Activated CD4-positive, alpha-beta T cell treated with anti-CD3 and anti-CD28 coated beads, Interleukin-2, amount 50 U/mL, for 48 hours (primary cell): ENCODE results near the gene ITGAV.
A peak's percentile ranks its signal among the peaks of the same experiment; 100 is the strongest.
"Not testable (repeated sequence)": the region's sequence is repeated elsewhere in the genome, so short reads cannot be mapped to it uniquely, and the experiment has no call there.

Experiments used
- DNase-seq, 2 experiments: peaks; one replicate each; pipeline ENCODE4 v3.0.0-alpha.2; 2020

ITGAV gene

DNA sequence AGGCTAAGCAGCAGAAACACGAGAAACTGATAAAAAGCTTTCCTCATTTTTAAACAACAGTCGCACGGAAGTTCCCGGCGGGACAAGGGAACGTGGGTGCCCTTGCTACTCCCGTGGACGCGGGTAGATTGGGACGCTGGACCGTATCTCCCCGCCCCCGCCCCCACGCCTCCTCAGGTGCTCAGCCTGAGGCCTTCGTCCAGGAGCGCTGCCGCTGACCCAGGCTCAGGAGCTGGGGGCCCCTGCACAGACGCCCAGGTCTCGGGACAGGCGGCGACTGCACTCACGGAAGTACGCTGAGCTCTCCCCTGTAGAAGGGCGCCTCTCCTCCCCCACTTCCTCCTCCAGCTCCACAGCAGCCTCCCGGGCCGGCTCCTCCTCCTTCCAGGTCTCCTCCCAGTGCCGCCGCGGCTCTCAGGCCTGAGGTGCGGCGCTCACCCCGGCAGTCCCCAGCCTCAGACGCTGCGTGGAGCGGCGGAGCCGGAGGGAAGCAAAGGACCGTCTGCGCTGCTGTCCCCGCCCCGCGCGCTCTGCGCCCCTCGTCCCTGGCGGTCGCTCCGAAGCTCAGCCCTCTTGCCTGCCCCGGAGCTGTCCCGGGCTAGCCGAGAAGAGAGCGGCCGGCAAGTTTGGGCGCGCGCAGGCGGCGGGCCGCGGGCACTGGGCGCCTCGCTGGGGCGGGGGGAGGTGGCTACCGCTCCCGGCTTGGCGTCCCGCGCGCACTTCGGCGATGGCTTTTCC, at the start of gene ITGAV:
Gene ITGAV, plus strand, starts transcription at position 445 of the 738 bp plus-strand sequence. Its CDS starts 283 bp downstream, at position 728.
- peak; percentile 89 to 91 for DNase-seq

DNA sequence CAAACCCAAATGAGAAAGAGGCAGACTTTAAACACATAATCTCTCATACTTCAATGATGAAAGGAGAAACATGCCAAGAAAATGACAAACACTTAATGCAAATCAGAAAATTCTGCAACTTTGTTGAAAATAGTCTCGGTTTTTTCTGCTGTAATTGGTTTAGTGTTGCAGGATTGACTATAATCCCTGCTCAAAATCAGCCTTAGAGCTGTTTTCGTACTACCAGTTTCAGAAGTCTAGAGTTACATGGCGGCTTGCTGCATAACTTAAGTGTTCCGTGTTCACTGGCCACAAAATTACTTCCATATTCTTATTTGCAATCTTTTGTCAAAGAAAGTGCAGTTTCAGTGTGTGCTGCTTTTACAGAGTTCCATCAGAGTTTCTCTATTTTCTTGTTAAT, 48.9 kb upstream of the ITGAV start:
- DNase-seq = no peak

DNA sequence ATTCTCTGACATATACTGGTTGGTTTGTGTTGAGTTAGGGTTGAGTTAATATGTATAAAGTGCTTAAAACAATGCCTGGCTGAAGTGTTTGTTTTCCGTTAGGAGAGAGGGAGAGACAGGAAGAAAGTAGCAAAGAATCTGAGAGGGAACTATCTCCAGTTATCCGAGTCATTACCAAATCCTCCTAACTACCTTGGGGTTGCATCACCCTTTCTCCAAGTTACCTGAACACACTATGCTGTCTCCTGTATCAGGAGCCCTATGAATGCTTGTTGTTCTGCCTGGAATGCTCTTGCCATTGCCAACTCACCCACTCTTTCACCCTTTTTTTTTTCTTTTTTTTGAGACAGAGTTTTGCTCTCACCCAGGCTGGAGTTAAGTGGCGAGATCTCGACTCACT, 47.9 kb upstream of the ITGAV start:
- no peak for DNase-seq

DNA sequence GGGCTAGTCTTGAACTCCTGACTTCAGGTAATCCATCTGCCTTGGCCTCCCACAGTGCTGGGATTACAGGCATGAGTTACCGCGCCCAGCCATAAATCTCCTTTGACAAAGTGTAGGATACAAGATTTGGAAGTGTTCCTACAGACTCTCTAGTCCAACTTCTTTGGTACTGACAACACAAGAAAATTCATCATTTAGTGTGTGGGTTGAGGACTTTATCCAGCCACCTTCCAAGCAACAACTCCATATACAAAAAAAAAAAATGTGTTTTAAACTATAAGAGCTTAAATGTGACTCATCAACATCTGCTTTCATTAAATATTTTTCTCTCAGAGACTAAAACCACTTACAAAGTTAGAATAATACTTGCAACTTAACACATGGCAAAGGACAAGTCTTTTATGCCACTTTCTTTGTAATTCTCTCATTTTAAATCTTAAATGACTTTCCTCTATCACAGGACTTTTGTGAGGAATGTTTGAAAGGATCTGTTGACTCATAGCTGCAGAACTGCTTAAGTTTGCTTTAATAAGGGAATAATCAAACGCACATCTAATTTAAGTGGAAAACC, 46.2 kb upstream of the ITGAV start:
- DNase-seq = no peak

DNA sequence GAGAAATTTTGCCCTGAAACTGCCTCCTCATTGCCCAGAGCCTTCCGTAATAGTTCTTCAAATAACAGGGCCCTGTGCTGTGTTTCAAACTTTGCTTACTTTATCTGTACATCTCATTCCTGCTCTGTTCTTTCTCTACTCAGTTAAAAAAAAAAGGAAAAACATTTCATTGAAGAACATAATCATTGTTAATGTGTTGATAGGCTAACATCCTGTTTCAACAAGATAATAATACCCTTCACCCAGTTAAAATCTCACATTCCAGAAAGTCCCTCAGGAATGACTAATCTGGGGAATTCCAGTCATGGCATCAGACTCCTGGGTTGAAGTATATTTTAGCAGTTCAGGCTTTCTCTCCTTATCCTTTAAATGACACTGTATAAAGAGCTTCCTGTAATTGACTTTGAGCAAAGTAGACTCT, 45.6 kb upstream of the ITGAV start:
- DNase-seq = no peak

DNA sequence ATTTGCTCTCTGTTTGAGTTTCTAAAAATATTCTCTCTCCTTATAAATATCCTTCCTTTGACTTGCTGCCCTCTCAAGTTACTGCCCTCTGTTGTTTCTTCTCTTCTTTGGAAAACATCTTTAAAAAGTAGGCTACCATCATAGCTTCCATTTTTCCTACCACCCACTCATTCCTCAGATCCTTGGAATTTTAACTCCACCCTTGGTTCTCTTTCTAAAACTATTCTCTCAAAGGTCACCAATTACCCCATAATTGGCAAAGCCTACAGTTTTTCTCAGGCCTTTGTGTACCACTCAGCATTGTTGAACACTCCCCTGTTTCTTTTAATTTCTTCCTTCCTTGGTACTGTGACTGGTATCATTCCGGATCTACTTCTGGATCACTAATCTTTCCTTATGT, 43.0 kb upstream of the ITGAV start:
- no peak for DNase-seq

DNA sequence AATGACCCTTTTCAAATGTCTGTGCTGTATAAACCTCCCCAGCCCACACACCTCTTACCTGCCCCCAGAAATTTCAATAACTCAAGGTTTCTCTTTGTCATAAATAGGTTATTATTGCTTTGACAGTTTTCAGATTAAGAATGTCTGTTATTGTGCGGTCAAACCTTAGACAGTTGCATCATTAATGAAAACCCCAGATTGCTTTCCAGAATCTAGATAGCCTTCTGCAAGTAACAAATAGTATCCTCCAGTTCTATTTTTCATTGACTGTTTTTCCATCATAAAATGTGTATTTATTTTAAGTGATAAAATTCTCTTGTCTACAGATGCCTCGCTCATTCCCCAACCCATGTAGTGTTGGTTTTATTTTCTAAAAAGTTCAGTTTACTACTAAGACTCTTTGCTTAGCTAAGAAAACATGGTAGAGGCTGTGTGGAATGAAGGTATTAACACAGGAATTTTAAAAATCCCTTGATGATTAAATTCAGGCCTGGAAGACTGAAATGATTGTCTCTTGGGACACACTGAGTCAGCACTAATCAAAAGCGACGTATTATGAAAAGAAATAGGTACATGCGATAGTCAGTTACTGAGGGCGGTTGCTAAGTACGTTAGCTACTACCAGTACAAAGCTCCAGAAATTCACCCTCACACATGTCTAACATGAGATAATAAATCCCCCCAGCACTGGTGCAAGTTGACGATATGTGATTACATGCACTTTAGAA, 38.4 kb upstream of the ITGAV start:
- no peak for DNase-seq

DNA sequence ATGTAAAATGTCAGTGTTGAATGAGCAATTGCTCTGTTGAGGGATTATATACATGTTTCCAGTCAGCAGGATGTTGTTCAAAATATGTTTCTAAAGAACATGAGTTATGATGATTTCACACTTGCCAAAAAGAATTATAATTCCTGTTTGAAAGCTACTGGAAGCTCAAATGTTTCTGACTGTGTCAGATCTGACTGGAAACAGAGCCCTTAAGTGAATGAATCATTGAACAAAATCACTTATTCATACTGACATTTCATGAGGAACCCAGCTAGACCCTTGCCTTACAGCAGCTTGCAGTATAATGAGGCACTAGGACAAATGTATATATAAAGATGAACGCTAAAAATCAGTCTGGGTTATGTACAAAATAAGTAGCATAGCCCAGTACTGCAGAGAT, 35.4 kb upstream of the ITGAV start:
- no peak for DNase-seq

DNA sequence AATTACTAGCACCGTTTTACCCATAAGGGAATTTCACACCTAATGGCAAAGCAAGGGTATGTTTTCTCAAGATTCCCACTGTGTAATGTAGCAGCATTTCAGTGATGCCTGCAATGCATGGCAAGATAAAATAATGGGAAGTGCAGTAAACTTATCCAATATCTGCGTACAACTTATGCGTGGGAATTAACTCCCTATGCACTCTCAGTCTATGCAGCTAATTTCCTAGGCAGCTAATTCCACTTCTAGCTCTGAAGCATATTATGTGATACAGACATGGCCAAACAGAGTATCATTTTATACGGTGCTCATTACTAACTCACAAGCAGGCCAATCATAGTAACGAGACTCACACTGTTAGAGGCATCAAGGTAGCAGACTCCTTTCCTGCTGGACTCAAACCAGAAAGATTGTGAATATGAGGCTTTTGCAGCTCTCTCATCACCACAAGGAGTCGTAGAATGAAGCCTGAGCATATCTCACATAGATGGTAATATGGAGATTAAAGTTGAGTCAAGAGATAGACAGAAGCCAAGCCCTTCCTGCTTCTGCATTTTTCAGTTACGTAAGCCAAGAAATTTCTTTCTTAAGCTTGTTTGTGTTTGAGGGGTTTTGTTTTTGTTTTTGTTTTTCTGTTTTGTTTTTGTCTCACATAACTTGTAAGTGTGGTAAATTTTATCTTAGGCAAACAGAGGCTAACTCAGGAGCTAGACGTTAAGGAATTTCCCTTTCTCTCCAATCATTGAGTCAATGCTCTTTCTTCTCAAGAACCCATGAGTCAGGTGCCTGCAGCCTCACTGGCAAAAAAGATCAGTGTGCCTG, 34.8 kb upstream of the ITGAV start:
- DNase-seq = no peak

DNA sequence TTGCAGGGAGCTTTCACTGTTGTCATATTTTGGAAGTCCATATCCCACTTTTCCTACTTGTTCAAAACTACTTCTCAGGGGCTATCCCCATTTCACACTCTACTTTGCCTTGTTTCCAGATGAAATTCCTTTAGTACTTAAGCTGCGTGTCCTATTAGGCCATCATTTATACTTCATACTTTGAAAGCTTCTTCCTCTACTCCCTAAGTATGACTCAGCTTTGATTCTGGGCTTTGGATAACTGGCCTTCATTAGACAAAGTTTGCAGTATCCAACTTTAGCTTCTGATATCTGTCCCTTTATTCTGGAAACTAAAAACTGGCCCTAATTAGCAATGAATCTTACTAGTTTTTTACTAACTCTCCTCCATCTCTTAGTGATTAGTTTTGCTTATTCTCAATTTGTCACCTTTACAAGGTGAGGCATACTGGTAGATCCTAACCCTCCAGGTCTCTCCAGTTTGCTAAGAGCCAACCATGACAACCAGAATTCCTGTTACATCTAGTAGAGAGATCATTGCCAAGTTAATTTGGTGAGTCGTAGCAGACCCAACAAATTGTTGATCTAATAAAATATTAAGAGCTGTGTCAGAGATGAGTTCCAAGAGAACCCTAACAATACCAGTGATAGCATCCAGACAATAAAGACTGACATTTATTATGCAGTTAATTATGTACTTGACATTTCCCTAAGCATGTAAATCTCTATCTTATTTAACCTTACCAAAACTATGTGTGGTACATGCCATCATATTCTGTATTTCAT, 31.2 kb upstream of the ITGAV start:
- DNase-seq = no peak

DNA sequence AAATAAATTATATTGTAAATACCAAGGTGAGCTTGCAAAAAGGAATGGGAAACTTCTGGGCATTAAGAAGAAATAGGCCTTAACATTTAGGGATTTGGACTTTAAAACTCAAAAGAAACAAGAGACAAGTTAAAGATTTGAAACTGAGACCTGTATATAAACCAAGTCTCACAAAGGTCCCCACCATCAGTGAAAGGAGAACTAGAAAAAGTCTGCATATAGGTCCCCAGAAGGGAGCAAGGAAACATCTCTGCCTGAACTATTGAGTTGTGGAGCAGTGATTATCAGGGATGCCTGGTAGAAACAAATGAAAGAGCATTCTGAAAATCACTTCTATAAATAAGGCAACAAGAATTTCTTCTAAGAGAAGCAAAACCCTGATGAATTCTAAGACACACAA, 30.5 kb upstream of the ITGAV start:
- DNase-seq = no peak

DNA sequence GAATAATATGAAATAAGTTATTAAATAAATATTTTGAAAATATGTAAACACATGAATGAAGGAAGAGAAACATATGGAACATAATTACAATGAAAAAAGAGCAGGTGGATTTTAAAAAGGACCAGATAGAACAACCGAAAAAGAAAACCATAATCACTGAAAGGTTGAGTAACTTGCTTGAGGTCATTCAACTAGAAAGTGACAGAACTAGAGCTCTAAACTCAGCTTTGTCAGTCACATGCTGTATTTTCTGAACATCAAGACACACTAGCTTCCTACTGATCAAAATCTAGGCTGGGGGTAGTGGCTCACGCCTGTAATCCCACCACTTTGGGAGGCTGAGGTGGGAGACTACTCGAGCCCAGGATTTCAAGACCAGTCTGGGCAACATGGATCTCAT, 30.0 kb upstream of the ITGAV start:
- no peak for DNase-seq

DNA sequence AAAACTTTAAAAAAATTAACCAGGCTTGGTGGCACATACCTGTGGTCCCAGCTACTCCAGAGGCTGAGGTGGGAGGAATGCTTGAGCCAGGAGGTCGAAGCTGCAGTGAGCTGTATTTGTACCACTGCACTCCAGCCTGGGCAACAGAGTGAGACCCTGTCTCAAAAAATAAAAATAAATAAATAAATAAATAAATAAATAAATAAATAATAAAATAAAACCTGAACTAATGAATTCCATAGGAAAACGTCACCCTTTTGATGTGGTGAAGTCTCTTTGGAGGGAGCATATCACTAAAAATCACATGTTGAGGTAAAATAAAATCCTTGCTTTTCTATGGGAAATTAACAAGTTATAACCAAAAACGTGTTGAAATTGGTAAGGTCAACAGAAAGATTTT, 29.6 kb upstream of the ITGAV start:
- DNase-seq = no peak

DNA sequence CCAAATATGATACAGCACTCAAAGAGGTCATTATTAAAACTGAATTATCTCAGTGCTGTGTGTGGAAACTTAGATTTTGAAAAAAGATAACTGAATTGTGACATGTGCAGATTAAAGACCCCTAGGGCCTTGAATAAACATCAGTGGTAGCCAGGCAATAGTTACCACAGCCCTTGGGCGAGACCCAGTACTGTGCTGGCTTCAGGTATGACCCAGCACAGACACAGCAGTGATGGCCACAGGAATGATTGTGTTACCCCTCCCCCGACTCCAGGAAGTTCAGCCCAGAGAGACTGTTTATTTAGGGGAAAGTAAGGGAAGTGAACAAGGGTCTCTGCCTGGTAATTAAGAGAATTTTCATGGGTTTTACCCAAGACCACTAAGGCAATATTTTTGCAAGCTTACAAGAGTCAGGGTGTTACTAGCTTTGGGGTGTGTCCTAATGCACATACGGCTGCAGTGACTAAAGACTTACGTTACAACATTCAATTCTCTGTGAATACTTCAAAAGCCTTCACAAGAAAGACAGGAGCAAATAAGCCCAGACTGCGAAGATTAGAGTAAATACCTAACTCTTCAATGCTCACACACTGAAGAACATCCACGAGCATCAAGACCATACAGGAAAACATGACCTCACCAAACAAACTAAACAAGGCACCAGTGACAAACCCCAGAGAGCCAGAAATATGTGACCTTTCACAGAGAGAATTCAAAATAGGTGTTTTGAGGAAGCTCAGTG, 28.2 kb upstream of the ITGAV start:
- DNase-seq = no peak

DNA sequence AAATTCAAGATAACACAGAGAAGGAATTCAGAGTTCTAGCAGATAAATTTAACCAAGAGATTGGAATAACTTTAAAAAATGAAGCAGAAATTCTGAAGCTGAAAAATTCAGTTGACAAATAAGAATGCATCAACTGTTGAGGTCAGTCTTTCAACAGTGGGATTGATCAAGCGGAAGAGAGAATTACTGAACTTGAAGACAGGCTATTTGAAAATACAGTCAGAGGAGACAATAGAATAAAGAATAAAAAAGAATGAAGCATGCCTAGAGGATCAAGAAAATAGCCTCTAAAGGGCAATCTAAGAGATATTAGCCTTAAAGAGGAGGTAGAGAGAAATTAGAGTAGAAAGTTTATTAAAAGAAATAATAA, 27.7 kb upstream of the ITGAV start:
- no peak for DNase-seq

DNA sequence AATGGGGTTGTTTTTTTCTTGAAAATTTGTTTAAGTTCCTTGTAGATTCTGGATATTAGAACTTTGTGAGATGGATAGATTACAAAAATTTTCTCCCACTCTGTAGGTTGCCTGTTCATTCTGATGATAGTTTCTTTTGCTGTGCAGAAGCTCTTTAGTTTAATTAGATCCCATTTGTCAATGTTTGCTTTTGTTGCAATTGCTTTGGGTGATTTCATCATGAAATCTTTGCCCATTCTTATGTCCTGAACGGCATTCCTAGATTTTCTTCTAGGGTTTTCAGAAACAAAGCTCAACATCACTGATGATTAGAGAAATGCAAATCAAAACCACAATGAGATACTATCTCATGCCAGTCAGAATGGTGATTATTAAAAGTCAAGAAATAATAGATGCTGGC, 21.3 kb upstream of the ITGAV start:
- DNase-seq = not testable (repeated sequence)

DNA sequence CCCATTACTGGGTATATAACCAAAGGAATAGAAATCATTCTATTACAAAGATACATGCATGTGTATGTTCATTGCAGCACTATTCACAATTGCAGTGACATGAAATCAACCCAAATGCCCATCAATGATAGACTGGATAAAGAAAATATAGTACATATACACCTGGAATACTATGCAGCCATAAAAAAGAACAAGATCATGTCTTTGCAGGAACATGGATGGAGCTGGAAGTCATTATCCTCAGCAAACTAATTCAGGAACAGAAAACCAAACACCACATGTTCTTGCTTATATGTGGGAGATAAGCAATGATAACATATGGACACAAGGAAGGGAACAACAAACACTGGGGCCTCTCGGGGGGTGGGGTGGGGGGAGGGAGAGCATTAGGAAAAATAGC, 20.7 kb upstream of the ITGAV start:
- not testable (repeated sequence) for DNase-seq

DNA sequence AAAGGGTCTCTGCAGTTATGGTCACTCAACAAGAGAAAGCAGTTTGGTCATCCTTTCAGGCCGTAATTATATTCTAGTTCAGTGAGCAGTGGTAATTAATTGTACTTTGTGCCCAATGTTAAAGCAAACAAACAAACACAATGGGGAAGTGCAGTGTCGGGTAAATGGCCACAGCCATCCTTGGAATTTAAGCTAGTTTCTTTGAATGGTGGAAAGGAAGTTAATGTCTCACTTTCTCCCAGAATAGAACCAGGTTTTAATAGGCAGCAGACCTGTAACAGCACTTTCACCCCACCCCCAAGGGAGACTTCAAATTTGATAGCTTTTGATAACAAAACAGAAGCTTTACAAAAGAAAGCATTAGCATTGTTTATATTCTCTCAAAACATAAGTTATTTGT, 20.0 kb upstream of the ITGAV start:
- no peak for DNase-seq

DNA sequence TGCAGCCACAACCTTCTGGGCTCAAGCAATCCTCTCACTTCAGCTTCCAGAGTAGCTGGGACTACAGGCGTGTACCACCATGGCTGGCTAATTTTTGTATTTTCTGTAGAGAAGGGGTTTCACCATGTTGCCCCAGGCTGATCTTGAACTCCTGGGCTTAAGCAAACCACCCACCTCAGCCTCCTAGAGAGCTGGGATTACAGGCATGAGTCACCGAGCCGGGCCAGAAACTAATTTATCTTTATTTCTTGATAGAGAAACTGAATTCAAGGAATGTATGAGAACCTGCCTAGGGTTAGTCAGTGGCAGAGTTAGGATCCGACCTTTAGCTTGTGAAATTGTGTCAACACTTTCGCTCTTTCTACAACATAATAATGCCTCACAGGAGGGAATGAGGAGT, 19.3 kb upstream of the ITGAV start:
- no peak for DNase-seq

DNA sequence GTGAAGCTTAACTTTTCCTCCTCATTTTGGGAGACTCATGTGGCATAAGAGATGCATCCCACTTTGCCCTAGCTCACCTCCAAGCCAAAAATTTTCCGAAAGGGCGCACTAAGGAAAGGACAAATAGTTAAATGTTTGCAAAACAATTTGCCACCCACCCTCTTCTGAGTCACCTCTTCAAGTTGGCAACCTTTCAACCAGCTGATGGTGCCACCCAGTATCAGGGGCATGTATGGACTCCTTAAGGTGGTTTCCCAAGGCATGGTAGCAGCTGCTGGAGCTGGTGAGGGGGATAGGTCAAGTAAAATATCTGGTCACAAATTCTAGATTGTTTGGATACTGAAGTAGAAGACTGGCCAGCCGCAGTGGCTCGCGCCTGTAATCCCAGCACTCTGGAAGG, 17.2 kb upstream of the ITGAV start:
- DNase-seq = no peak

DNA sequence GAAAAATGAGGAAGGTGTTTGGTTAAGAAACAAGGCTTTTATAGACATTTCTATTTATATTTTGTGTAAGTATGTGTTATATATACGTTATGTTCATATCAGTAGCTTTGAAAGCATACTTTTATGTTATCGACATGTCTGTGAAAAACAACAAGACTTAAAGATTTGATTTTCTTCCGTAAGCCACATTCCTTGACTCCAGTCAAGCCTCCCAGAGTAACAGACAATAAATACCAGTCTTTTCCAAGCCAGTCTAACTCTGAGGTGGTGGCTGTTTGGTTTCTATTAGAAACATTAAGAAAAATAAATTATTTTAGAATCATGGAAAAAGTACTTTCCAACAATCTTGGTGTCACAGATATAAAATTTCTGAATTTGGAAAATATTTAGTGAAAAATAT, 16.3 kb upstream of the ITGAV start:
- DNase-seq = no peak

DNA sequence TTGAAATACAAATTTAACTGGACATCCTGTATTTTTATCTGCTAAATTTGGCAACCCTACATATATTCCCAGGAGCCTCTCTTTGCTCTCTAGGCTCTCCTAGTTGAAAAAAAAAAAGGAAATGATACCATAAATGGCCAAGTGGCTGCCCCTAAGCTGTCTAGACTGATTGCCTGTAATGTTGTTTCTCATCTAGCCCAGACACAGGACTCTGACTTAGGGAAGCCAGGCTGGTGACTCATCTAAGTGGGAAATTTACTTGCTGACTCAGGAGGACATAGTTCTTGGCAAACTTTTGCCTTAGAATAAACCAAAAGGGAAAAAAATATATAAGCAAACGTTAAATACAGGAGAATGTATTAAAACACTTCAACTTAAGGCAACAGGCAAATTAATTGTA, 14.6 kb upstream of the ITGAV start:
- no peak for DNase-seq
